ENCODE measurements around the gene GPR65.

Gene GPR65

GRCh38 chr14:88005050-88005481 lies at the start of gene GPR65:
GPR65 (plus strand) TSS chr14:88005135; CDS start chr14:88010848, 5,713 bp downstream.
- peak; percentile 24 to 39 for DNase-seq

GRCh38 chr14:87955501-87955900 lies 49.4 kb upstream of the GPR65 start:
- DNase-seq: no peak

GRCh38 chr14:87960013-87960787 lies 44.7 kb upstream of the GPR65 start:
- no peak for DNase-seq

GRCh38 chr14:87961246-87961645 lies 43.7 kb upstream of the GPR65 start:
- no peak for DNase-seq

- no peak for DNase-seq
These were observed 38.1 kb upstream of the GPR65 start for GRCh38 chr14:87966816-87967215.

- no peak for DNase-seq
These were observed 37.4 kb upstream of the GPR65 start for GRCh38 chr14:87967496-87967895.

- DNase-seq: no peak
These were observed 33.9 kb upstream of the GPR65 start for GRCh38 chr14:87971010-87971409.

GRCh38 chr14:87975636-87976035 lies 29.3 kb upstream of the GPR65 start:
- DNase-seq: no peak

GRCh38 chr14:87979689-87980088 lies 25.2 kb upstream of the GPR65 start:
- no peak for DNase-seq

GRCh38 chr14:87989221-87989955 lies 15.5 kb upstream of the GPR65 start:
- no peak for DNase-seq

GRCh38 chr14:87989956-87990299 lies 15.0 kb upstream of the GPR65 start:
- DNase-seq: no peak

GRCh38 chr14:87990682-87991081 lies 14.3 kb upstream of the GPR65 start:
- DNase-seq: no peak

GRCh38 chr14:87992346-87992717 lies 12.6 kb upstream of the GPR65 start:
- no peak for DNase-seq

GRCh38 chr14:87992718-87993628 lies 12.0 kb upstream of the GPR65 start, which contains the start of gene GALC:
GALC (minus strand) TSS chr14:87993182; CDS start chr14:87993164, 18 bp downstream.
- peak; percentile 92 to 93 for DNase-seq

- DNase-seq: no peak
These were observed 10.0 kb upstream of the GPR65 start for GRCh38 chr14:87994974-87995373.

GRCh38 chr14:87995500-87996290 lies 9.2 kb upstream of the GPR65 start:
- DNase-seq: no peak

GRCh38 chr14:87996291-87996592 lies 8.7 kb upstream of the GPR65 start:
- no peak for DNase-seq

GRCh38 chr14:87998482-87998881 lies 6.5 kb upstream of the GPR65 start:
- DNase-seq: no peak

GRCh38 chr14:87999277-87999676 lies 5.7 kb upstream of the GPR65 start:
- no peak for DNase-seq

GRCh38 chr14:88002421-88003075 lies 2.4 kb upstream of the GPR65 start:
- DNase-seq: no peak

- DNase-seq: no peak
These were observed 1.5 kb upstream of the GPR65 start for GRCh38 chr14:88003425-88003824.

- DNase-seq: no peak
These were observed 364 bp upstream of the GPR65 start for GRCh38 chr14:88004506-88005036.

Data from activated CD4-positive, alpha-beta T cell treated with anti-CD3 and anti-CD28 coated beads for 4 hours (primary cell).